Left renal cortex interstitium (tissue), 4 donors: ENCODE results near the gene IDH3A. TPM values are rescaled to one million over a fixed set of nuclear protein-coding genes. Genes with fewer than 3 reads are reported as not detected.

Experiments
- DNase-seq, 4 donors: peaks; one replicate each; pipeline ENCODE4 v3.0.0-alpha.2; 2013; ENCODE audit warnings: low read depth in 4 of 4, low spot score in 2 of 4, missing footprints in 1 of 4
- polyA plus RNA-seq, 4 donors: library from polyadenylated mRNA; unstranded; fragments of 120-200 nt; gene quantifications; one replicate each; pipeline ENCODE4 v1.2.1, GENCODE V29; 2013; ENCODE audit not compliant: insufficient read length in 4 of 4

Gene IDH3A
- polyA plus RNA-seq, 4 donors: 49.9 to 59.3 (median 55.2) TPM

GRCh38 chr15:78200276-78200930 is 51.2 kb downstream of the IDH3A start:
- no peak for DNase-seq

- no peak for DNase-seq
These were observed 52.4 kb downstream of the IDH3A start for GRCh38 chr15:78201281-78202190.

- no peak for DNase-seq
These were observed 54.4 kb downstream of the IDH3A start for GRCh38 chr15:78203346-78204225.

DNA sequence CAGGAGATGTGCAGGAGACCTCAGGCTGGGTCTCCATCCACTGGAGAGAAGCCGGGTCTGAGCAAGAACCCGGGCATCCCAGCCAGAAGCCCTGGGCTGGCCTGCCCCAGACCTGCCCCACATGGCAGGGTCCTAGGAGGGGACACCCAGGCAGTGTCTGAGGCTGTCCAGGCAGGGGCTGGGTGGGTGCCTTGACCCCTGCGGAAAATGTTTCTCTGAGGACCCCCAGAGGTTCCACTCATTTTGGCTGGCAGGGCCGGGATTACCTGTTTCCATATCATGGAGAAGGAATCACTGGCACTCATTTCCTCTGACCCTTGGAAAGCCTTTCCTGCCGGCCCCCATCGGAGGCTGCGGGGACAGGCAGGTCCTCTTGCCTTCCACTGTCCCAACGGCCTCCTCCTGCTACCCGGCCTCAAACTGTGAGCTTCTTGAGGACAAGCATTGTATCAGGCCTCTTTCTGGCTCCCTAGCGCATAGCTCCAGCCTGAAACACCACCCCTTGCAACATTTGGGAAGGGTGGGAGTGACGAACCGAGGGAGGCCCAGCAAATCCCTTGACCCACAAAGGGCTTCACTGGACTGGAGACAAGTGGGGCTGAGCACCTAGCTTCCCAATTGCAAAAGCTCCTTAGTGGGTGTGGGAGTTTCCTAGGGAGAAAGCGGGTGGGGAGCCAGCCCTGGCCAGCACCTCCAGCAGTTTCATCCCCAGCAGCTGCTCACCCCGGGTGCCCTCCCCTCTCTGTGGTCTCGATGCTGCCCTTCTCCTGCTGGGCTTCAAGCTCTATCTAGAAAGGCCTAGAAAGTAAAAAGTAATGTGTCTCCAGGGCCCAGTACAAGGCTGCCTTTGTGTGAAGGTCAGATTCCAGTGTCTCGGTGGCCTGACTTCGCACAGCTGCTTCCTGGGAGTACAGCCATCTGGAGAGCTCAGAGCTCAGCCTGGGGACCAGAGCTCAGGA is 55.5 kb downstream of the IDH3A start:
- DNase-seq: peak in 2 of 4 donors; percentile 34 to 55

- DNase-seq: no peak
These were observed 56.2 kb downstream of the IDH3A start for GRCh38 chr15:78205337-78205736.

DNA sequence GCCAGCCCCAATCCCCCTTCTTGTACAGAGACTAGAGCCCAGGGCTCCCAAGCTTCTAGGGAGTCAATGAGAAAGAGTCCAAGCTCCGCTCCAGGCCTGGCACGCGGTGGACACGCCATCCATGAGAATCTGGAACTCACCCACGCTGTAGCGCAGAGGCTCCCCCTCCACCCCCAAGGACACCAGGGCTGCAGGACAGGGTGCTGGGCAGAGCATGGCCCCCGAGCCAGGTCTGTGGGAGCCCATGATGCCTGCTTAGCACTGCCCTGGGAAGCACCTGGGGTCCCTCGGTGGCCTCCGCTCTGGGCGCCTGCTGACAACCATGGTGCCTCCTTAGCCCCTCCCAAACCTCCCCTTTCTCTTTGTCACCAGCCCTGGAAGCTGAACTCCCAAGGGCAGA is 56.7 kb downstream of the IDH3A start:
- DNase-seq: no peak

DNA sequence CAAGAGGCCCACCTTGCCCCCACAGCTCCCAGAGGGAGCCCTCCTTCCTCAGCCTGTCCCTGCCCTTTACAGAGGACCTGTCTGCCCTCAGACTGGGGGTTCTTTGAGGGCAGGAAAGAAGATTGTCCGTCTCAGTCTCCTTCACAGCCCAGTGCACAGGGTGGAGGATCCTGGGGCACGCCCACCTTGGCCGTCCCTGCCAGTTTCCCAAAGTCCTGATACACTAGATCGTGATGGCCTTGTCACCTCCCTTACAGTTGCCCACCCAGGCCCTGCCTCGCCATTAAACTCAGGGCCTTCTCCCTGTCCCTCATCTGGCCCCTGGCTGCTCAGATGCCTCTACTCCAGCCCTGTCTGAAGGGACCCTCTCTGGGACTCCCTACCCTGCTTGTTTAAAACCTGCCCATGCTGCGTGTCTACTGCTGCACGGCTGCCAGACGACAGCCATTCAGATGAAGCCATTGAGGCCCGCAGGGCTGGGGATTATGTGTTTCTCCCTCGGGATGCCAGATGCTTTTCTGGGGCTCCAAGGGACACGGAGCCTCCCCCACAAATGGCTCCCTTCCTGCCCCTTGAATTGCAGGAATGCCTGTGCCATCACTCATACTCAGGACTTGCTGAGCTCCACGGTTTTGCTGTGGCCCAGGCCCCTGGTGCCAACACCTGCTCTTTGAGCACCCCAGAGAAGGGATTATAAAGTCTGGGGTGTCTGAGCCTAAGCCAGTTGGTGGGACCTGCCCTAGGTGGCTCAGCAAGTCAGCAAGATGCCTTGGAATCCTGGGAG is 57.4 kb downstream of the IDH3A start:
- DNase-seq: no peak

GRCh38 chr15:78207110-78207458 is 57.9 kb downstream of the IDH3A start:
- DNase-seq: no peak

DNA sequence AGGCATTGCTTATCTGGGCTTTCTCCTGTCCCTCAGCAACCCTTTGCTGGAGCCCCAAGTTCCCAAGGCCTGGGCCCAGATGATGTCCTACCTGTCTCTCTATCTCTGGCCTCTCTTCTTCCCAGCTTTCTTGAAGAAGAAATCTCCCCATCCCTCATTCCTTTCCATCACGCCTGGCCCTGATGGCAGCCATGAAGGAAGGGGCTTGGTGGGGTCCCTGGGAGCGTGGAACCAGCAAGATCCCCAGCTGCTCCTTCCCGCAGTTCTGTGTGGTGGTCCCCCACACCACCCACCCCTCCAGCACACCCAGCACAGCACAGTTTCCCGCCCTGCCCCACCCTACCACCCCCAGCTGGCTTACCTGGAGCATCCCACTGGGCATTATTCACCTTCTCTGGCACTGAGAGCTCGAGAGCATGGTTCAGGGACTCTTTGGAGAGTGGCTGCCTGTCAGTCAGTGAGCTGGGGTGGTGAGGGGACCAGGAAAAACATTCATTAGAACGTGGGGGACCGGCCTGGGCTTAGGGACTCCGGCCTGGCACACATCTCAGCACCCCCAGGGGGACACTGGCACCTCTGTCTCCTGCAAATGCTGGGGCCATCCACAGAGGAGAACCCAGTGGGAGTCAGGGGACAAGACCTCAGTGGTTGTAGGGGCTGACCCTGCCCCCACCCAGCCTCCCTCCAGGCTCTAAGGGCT is 58.6 kb downstream of the IDH3A start:
- DNase-seq: no peak

- no peak for DNase-seq
These were observed 59.2 kb downstream of the IDH3A start for GRCh38 chr15:78208341-78208844.

DNA sequence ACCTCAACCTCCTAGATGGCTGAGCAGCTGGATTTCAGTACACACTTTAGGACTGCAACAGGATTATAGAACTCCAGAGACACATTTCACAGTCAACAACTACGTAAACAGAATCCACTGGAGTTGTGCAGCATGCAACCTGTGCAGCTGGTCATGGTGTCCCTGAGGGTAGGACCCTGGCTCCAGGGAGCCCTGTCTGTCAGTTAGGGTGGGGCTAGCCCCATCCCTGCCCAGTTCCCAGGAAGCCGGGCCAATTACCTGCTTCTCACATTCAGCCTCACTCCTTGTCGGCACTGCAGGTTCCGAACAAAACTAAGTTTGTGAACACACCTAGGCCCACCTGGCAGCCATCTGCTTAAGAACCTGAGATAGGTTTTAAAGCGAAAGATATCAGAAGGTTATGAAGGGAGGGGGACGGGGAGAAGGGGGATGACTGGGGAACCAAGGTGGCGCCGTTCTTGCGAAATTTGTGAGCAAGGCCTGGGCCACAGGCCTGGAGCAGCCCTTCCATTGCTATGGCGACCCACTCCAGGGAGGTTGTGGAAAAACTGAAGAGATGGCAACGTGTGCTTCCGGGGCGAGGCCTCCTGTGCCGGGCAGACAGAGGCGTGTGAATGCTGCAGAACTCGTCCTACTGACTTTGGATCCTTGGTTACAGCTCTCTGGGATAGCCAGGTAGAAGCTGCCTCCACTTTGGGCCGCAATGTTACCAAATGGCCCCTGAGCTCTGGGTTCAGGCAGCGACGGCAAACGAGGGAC is 59.9 kb downstream of the IDH3A start:
- DNase-seq: no peak

- no peak for DNase-seq
These were observed 60.6 kb downstream of the IDH3A start for GRCh38 chr15:78209646-78210348.

DNA sequence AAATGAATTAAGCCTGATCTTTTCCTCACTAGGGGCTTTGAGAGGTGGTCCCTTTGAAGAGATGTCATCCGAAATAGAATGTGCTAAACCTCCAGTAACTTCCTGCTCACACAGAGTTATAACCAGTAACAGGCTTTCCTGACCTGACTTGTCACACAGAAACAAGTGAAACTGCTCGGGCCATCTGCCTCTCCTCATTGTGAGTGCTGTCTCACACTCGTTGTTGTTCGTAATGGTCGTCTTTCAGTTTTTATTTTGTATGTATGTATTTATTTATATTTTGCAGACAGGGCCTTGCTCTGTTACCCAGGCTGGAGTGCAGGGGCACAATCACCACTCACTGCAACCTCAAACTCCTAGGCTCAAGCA is 61.2 kb downstream of the IDH3A start:
- DNase-seq: no peak

DNA sequence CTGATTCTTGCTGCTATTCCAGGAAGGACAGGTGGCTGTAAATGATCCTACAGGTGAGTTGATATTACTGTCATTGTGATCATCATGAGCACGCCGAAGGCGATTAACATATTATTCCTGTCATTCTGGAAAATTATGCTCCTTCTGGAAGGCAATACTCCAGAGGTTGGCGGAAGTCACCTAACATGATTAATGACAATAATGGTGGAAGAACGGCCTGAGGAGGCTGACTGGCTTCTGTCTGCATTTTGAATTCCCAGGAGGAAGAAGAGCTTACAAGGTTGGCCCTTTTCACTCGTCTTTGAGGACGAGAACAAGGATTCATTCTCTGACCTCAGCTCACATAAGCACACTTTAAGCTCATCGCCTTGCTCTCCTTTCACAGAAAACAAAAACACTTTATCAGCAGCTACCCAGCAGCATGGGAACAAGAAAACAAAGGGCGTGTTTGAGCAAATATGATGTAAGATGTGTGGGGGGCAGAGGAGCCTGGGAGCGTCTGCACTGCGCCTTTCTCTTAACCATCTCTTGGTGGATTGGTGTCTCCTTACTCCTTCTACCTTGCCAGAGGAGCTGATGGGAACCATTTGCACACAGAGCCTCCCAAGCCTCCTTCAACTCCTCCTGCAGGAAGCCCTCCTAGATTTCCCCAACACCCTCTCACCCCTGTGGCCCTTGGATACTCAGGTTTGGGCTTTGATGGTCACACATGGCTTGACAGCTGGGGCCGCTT is 62.2 kb downstream of the IDH3A start:
- no peak for DNase-seq

DNA sequence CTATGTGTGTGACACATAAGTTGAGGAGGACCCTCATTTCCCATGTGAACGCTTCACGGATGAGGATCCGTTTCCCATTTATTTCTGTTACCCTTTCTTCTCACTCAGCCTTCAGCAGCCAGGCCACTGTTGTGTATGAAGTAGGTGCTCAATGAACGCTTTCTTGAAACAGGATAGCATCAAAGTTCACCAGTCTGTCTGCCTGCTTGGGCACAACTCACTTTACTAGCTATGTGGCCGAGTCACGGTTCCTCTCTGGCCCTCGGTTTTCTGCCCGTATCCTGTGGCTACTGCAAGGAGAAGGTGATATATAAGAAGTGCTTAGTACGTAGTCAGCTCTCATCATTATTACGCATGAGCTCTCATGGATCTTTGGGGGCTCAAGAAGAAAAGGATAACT is 62.8 kb downstream of the IDH3A start:
- DNase-seq: no peak
